CD4-positive, alpha-beta T cell (primary cell): ENCODE measurements around the gene GNB3. TPM values are rescaled to one million over a fixed set of nuclear protein-coding genes. Genes with fewer than 3 reads are reported as not detected.

Source experiments
- ATAC-seq: fragments of 200-7000 bp; cut with Tn5 transposase; one replicate; pipeline ENCODE4 v1.10.0; 2022; ENCODE audit warnings: mild to moderate bottlenecking; ENCODE audit not compliant: poor library complexity
- CTCF ChIA-PET: fragments of 350-600 bp; sonication (Branson Sonifier 250); formaldehyde crosslinking; loops from one replicate; lab custom pipeline; 2021; ENCODE audit warnings: antibody characterized with exemption, inconsistent platforms; lab: Charles Lee
- POLR2A ChIA-PET: fragments of 350-600 bp; sonication (Branson Sonifier 250); formaldehyde crosslinking; loops from one replicate; lab custom pipeline; 2021; ENCODE audit warnings: antibody characterized with exemption, inconsistent platforms; lab: Charles Lee
- DNase-seq, 14 experiments: peaks; one replicate each; pipeline ENCODE4 v3.0.0-alpha.2; 2013 to 2020; ENCODE audit warnings: mixed read lengths in 2 of 14
- H3K27ac ChIP-seq, 2 donors: one replicate each; pipeline versions ENCODE4 v1.5.1 to v1.7.0; 2013; ENCODE audit warnings: low read length in 2 of 2, low read depth in 1 of 2, mild to moderate bottlenecking in 1 of 2
- H3K27me3 ChIP-seq, 2 experiments: 1 replicate in 1 of 2; 2 replicates in 1 of 2; pipeline versions ENCODE4 v1.6.1 to v1.7.0; 2013; ENCODE audit warnings: low read length in 2 of 2, control low read depth in 1 of 2, mild to moderate bottlenecking in 1 of 2, moderate library complexity in 1 of 2; ENCODE audit not compliant: insufficient read depth in 2 of 2, control insufficient read depth in 1 of 2
- H3K36me3 ChIP-seq: one replicate; pipeline ENCODE4 v1.6.1; 2013; ENCODE audit warnings: low read length, control low read depth; ENCODE audit not compliant: insufficient read depth
- H3K4me1 ChIP-seq: one replicate; pipeline ENCODE4 v1.6.1; 2013; ENCODE audit warnings: low read length, control low read depth; ENCODE audit not compliant: insufficient read depth
- H3K4me3 ChIP-seq: one replicate; pipeline ENCODE4 v1.5.1; 2013; ENCODE audit warnings: mild to moderate bottlenecking, low read length, moderate library complexity
- H3K9me3 ChIP-seq, 2 experiments: 1 replicate in 1 of 2; 2 replicates in 1 of 2; pipeline versions ENCODE4 v1.6.1 to v1.7.0; 2013; ENCODE audit warnings: low read length in 2 of 2, mild to moderate bottlenecking in 2 of 2, control low read depth in 1 of 2, moderate library complexity in 1 of 2; ENCODE audit not compliant: control insufficient read depth in 1 of 2, insufficient read depth in 1 of 2
- H3K27ac Mint-ChIP-seq: one replicate; pipeline ENCODE4 v1.8.0; 2020; ENCODE audit warnings: mixed read lengths
- H3K27me3 Mint-ChIP-seq: one replicate; pipeline ENCODE4 v1.8.0; 2021; ENCODE audit warnings: mixed read lengths
- H3K36me3 Mint-ChIP-seq: one replicate; pipeline ENCODE4 v1.8.0; 2021; ENCODE audit warnings: low read depth, mixed read lengths
- H3K4me1 Mint-ChIP-seq: one replicate; pipeline ENCODE4 v1.8.0; 2021; ENCODE audit warnings: low read depth, mixed read lengths
- H3K4me3 Mint-ChIP-seq: one replicate; pipeline ENCODE4 v1.8.0; 2020; ENCODE audit warnings: mild to moderate bottlenecking, mixed read lengths
- H3K9me3 Mint-ChIP-seq: one replicate; pipeline ENCODE4 v1.8.0; 2020; ENCODE audit warnings: mixed read lengths
- CTCF ChIP-seq: fragments of 200-600 bp; IDR thresholded peaks from one replicate; pipeline ENCODE4 v1.8.0; 2022; ENCODE audit warnings: antibody characterized with exemption, mild to moderate bottlenecking
- intact Hi-C, 2 experiments: fragments of 100-400 bp; cut with DNase I in 1 of 2; cut with micrococcal nuclease in 1 of 2; formaldehyde crosslinking; loops; one replicate each; pipeline versions ENCODE4 v1.15.1 to v1.9.0; 2023 to 2025; cut with DNase I, micrococcal nuclease
- total RNA-seq, 174 experiments: library from RNA in 2 of 174; stranded (reverse) in 2 of 174; gene quantifications; one replicate each; pipeline ENCODE4 v1.2.3 and lab custom pipeline; 2021 to 2026

The GNB3 gene
- total RNA-seq, 2 experiments from 2014 or later: 0.75 to 0.85 TPM

- H3K9me3 Mint-ChIP-seq: no peaks in the 10 kb centered on the region
- H3K27ac Mint-ChIP-seq: no peak overlapping the region
- Histone ChIP-seq H3K4me1 (peaks cover 41% of the 10 kb centered on the region), H3K27me3 (peaks cover 19 to 20% of the 10 kb centered on the region in 2 experiments), H3K9me3 (no peaks in the 10 kb centered on the region), H3K36me3 (peaks cover 14% of the 10 kb centered on the region), H3K4me3 (no peak overlapping the region), H3K27ac (no peak overlapping the region)
- peaks cover 32% of the 10 kb centered on the region for H3K27me3 Mint-ChIP-seq
- H3K36me3 Mint-ChIP-seq: peaks cover 28% of the 10 kb centered on the region
- H3K4me3 Mint-ChIP-seq: peak overlapping the region; percentile 36
- no peak for TF ChIP-seq CTCF
- ChIA-PET CTCF (interaction anchor here (1.8 kb wide), 1 partner anchor 70 kb away, joined by 8 read pairs; the partner anchor contains the start of gene MLF2), POLR2A (interaction anchor here (0.6 to 8.0 kb wide), 2 partner anchors 70 to 134 kb away, joined by 3 to 57 read pairs; partner anchors contain the start of genes MLF2 and ZNF384)
- intact Hi-C loops: loop anchor here in 1 of 2 experiments (2.0 kb wide), 1 partner anchor 205 kb away; no protein-coding TSS in a partner anchor
- DNase-seq (peak in 1 of 14 experiments; percentile 14), ATAC-seq (no peak)
- H3K4me1 Mint-ChIP-seq: peaks cover 27% of the 10 kb centered on the region
Observed at GRCh38 chr12:6823182-6824084, 17.3 kb upstream of the GNB3 start.

GRCh38 chr12:6824085-6824775, 16.5 kb upstream of the GNB3 start:
- peaks cover 27% of the 10 kb centered on the region for H3K4me1 Mint-ChIP-seq
- POLR2A ChIA-PET: interaction anchor here (1.0 to 8.0 kb wide), 2 partner anchors 11 to 71 kb away, joined by 3 to 57 read pairs; partner anchors contain the start of gene MLF2

More at GRCh38 chr12:6824085-6824775, 16.5 kb upstream of the GNB3 start:
- peaks cover 19 to 21% of the 10 kb centered on the region in 2 experiments for H3K27me3 ChIP-seq
- CTCF ChIA-PET: interaction anchor here (1.8 kb wide), 1 partner anchor 70 kb away, joined by 8 read pairs; the partner anchor contains the start of gene MLF2
- H3K36me3 ChIP-seq: peaks cover 9% of the 10 kb centered on the region
- DNase-seq: peak in 1 of 14 experiments; percentile 20
- no peaks in the 10 kb centered on the region for H3K9me3 Mint-ChIP-seq
- H3K4me3 ChIP-seq: no peak overlapping the region
- peaks cover 20% of the 10 kb centered on the region for H3K36me3 Mint-ChIP-seq
- TF ChIP-seq CTCF: no peak
- H3K4me1 ChIP-seq: peaks cover 47% of the 10 kb centered on the region
- H3K27ac Mint-ChIP-seq: no peak overlapping the region
- ATAC-seq: no peak
- intact Hi-C loops: loop anchor here in 1 of 2 experiments (2.0 kb wide), 1 partner anchor 205 kb away; no protein-coding TSS in a partner anchor
- no peak overlapping the region for H3K27ac ChIP-seq
- H3K4me3 Mint-ChIP-seq: no peak overlapping the region
- peaks cover 0 to under 1% of the 10 kb centered on the region in 2 experiments for H3K9me3 ChIP-seq
- H3K27me3 Mint-ChIP-seq: peaks cover 32% of the 10 kb centered on the region
